ENCODE measurements around the gene ADK.

ADK gene

GRCh38 chr10:74681917-74682627 lies 531.1 kb downstream of the ADK start:
- DNase-seq (ENCODE audit: low read depth in 2 of 2) = peak in 1 of 2 donors; percentile 20
- no peak overlapping the region for H3K4me3 ChIP-seq (replicated peaks in 1 of 2; ENCODE audit: low read depth in 2 of 2, low read length in 2 of 2)
- no peak for TF ChIP-seq CTCF (IDR thresholded peaks at IDR 0.05; ENCODE audit: low read depth, low read length)

DNA sequence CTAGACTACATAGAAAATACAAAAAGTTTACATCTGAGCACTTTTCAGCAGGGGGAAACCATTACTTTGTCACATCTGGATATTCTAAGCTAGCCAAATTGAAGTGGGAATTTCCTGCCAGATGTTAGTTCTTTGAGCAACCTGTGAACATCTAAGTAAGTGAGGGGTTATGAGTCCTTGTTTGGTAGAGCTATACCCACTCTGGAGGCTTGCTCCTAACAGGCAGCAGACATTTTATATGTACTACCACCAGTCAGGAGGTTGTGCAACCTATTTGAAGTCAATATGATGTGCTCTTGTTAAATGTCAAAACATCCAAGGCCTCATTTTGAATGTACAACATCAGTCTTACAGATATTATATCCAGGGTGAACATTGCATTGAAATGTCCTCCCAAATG lies 532.0 kb downstream of the ADK start:
- no peak overlapping the region for H3K4me3 ChIP-seq (replicated peaks in 1 of 2; ENCODE audit: low read depth in 2 of 2, low read length in 2 of 2)
- no peak for TF ChIP-seq CTCF (IDR thresholded peaks at IDR 0.05; ENCODE audit: low read depth, low read length)
- DNase-seq (ENCODE audit: low read depth in 2 of 2) = no peak

DNA sequence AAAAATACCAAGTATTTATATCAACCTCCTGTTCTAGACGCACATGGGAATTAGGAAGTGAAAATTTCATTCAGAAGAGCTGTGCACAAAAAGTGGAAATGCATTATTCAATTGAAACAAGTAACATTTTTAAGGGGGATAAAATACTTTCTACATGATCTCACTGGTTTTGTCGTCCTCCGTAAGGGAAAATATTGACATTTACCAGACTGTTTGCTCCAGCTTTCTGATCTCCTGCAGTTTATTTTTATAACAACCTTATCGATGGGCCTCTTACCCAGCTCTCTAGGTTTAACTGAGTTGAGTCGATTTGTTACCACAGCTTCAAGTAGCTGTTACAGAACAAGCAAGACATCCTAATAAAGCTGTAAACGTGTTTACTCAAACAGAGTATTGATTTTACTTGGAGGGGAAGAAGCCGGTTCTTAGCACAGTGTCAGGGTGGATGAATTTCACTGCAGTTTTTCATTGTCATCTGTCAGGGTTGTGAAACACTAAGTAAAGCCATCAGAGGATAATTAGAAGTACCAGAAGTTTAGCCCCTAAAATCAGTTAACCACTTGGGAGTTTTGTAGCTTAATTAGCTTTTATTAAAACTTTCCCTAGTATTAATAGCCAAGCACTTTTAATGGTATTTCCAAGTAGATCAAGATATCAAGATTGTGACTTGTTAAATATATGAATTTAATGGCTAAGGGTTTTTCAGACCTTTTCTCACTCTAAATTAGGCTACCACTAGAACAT lies 532.8 kb downstream of the ADK start:
- no peak overlapping the region for H3K4me3 ChIP-seq (replicated peaks in 1 of 2; ENCODE audit: low read depth in 2 of 2, low read length in 2 of 2)
- peak in 1 of 2 donors; percentile 16 for DNase-seq (ENCODE audit: low read depth in 2 of 2)
- no peak for TF ChIP-seq CTCF (IDR thresholded peaks at IDR 0.05; ENCODE audit: low read depth, low read length)

DNA sequence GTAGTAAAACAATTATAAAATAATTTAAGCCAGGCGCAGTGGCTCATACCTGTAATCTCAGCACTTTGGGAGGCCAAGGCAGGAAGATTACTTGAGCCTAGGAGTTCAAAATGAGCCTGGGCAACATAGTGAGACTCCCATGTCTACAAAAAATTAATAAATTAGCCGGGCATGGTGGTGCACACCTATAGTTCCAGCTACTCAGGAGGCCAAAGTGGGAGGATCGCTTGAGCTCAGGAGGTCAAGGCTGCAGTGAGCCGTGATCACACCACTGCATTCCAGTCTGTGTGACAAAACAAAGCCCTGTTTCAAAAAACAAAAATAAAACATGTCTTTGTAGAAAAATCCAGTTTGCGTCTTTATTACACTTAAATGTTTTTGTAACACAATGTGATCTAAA lies 533.4 kb downstream of the ADK start:
- no peak for DNase-seq (ENCODE audit: low read depth in 2 of 2)
- H3K4me3 ChIP-seq (replicated peaks in 1 of 2; ENCODE audit: low read depth in 2 of 2, low read length in 2 of 2) = no peak overlapping the region
- TF ChIP-seq CTCF (IDR thresholded peaks at IDR 0.05; ENCODE audit: low read depth, low read length) = no peak

DNA sequence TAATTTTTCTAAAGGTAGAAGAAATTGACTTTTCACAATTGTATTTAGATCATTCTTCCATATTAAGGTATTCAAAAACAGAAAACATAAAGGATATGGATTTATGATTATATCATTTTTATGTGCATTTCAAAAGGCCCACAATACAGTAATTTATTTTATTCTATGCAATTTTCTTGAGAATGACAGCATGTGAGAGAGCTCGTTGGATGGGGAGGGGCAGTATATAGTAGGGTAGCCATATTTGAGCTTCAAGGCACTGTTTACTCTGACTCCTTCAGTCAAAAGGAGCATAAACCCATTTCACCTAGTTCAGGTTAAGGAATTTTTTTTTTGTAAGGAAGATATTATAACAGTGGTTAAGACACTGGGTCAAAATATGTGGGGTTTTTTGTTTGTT lies 534.5 kb downstream of the ADK start:
- no peak for DNase-seq (ENCODE audit: low read depth in 2 of 2)
- TF ChIP-seq CTCF (IDR thresholded peaks at IDR 0.05; ENCODE audit: low read depth, low read length) = no peak
- H3K4me3 ChIP-seq (replicated peaks in 1 of 2; ENCODE audit: low read depth in 2 of 2, low read length in 2 of 2) = no peak overlapping the region

- no peak overlapping the region for H3K4me3 ChIP-seq (replicated peaks in 1 of 2; ENCODE audit: low read depth in 2 of 2, low read length in 2 of 2)
- TF ChIP-seq CTCF (IDR thresholded peaks at IDR 0.05; ENCODE audit: low read depth, low read length) = no peak
- DNase-seq (ENCODE audit: low read depth in 2 of 2) = no peak
These were observed 539.4 kb downstream of the ADK start for GRCh38 chr10:74690393-74690792.
